Naive B cell (primary cell): ENCODE measurements around the gene LGALS9. TPM values are rescaled to one million over a fixed set of nuclear protein-coding genes. Genes with fewer than 3 reads are reported as not detected.
"Not testable (repeated sequence)": the region's sequence is repeated elsewhere in the genome, so short reads cannot be mapped to it uniquely, and the experiment has no call there.

ENCODE experiments used
- ATAC-seq, 2 donors: fragments of 150-1000 bp; cut with Tn5 transposase; 2 replicates each; pipeline ENCODE4 v1.10.0; 2021; ENCODE audit warnings: low read depth in 2 of 2, mild to moderate bottlenecking in 2 of 2, moderate library complexity in 2 of 2
- DNase-seq: peaks from one replicate; pipeline ENCODE4 v3.0.0; 2022
- H3K27ac Mint-ChIP-seq, 6 donors: one replicate each; pipeline ENCODE4 v1.8.0; 2020 to 2022; ENCODE audit warnings: mild to moderate bottlenecking in 6 of 6, mixed read lengths in 6 of 6, moderate library complexity in 5 of 6, inconsistent platforms in 2 of 6
- H3K27me3 Mint-ChIP-seq, 3 donors: one replicate each; pipeline ENCODE4 v1.8.0; 2021 to 2022; ENCODE audit warnings: mixed read lengths in 3 of 3, mild to moderate bottlenecking in 1 of 3
- H3K36me3 Mint-ChIP-seq, 2 donors: one replicate each; pipeline ENCODE4 v1.8.0; 2020 to 2022; ENCODE audit warnings: mixed read lengths in 2 of 2, inconsistent platforms in 1 of 2, mild to moderate bottlenecking in 1 of 2
- H3K4me1 Mint-ChIP-seq, 3 donors: one replicate each; pipeline ENCODE4 v1.8.0; 2020 to 2022; ENCODE audit warnings: mixed read lengths in 3 of 3, inconsistent platforms in 1 of 3, mild to moderate bottlenecking in 1 of 3, moderate library complexity in 1 of 3
- H3K4me3 Mint-ChIP-seq, 8 donors: one replicate each; pipeline ENCODE4 v1.8.0; 2020 to 2022; ENCODE audit warnings: mild to moderate bottlenecking in 8 of 8, mixed read lengths in 8 of 8, moderate library complexity in 8 of 8, inconsistent platforms in 2 of 8
- H3K9me3 Mint-ChIP-seq, 7 donors: one replicate each; pipeline ENCODE4 v1.8.0; 2020 to 2022; ENCODE audit warnings: mixed read lengths in 7 of 7, mild to moderate bottlenecking in 5 of 7, inconsistent platforms in 2 of 7, moderate library complexity in 1 of 7
- polyA plus RNA-seq, 6 donors: library from polyadenylated mRNA; unstranded; fragments of 300-500 nt; fragmentation: Illumina TruSeq; gene quantifications; one replicate each; pipeline ENCODE4 v1.2.3, GENCODE V29; 2021; ENCODE audit warnings: low read depth in 6 of 6

LGALS9 gene
- polyA plus RNA-seq, 6 donors from 2014 or later = 70.6 to 109 (median 91.5) TPM

GRCh38 chr17:27654136-27654535 lies 23.1 kb downstream of the LGALS9 start:
- ATAC-seq (no peak), DNase-seq (no peak)
- Mint-ChIP-seq H3K27me3 (peaks cover 0 to 8% (median 0%) of the 10 kb centered on the region in 3 donors), H3K4me3 (no peak overlapping the region), H3K27ac (no peak overlapping the region), H3K4me1 (peaks cover 5 to 14% (median 6%) of the 10 kb centered on the region in 3 donors), H3K36me3 (no peaks in the 10 kb centered on the region), H3K9me3 (no peaks in the 10 kb centered on the region)

DNA sequence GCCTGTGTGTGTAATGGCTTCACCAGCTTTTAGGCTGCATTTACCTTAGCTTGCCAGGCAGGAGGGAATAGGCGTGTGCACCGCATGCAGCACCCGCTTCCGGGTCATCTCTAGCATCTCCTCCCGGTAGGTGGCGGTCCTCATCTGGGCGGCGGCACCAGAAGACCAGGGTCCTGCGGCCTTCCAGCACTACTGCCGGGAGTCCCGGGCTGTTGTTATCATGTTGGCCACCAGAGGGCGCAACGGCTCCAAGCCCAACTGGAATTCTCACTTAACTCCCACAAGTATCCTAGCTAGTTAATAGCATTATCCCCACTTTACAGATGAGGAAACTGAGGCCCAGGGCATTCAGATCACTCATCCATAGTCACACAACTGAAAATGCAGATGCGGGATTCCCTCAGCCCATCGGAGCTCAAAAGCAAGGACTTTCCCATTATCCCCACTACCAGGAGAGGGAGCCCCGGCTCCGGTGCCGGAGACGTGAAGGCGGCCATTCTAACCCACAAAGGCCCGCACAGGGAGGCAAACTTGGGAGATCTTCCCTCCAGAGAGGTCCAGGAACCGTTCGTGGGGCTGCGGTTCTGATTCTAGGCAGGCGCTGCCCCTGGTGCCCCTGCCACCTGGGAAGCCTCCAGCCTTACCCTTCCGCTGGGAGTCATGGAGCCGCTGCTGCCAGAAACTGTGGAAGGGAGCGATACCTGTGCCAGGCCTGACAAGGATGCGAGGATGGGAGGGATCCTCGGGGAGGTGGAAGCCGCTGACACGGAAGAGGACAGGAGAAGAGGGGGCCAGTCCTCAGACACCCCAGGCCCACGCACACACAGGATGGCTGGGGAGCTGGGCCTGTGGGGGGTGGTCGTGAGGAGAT lies 23.9 kb downstream of the LGALS9 start:
- Mint-ChIP-seq H3K9me3 (no peaks in the 10 kb centered on the region), H3K4me3 (peak overlapping the region in 1 of 8 donors; percentile 35), H3K4me1 (peaks cover 5 to 14% (median 6%) of the 10 kb centered on the region in 3 donors), H3K27ac (peak overlapping the region in 1 of 6 donors; percentile 27), H3K36me3 (no peaks in the 10 kb centered on the region), H3K27me3 (peaks cover 0 to 13% (median 0%) of the 10 kb centered on the region in 3 donors)
- peak; percentile 79 to 81 for ATAC-seq
- peak; percentile 55 for DNase-seq

DNA sequence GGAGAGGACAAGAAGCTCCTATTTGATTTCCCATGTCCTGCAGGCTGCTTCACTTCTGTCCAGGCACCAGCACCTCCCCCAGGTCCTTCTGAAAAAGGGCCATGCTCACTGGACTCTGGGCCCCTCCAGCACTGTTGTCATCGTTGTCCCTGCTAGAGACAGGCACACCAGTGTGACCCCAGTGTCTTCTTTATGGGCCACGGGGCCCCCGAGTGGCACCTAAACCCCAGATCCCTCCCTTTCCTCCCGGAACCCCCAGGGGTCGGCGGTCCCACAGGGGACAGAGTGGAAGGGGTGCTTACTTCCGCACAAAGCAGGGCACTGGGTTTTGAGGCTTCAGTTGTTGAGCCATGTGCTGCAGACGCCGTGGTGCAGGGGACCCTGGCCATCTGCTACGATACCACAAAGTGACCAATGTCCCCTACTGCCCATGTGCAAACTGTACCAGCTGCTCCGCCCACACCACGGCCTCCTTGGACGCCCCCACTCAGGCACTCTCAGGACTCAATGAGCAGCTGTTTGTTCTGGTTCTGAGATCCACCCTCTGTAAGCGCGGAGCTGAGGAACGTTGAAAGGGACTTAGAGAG lies 24.6 kb downstream of the LGALS9 start:
- peaks cover 5 to 14% (median 6%) of the 10 kb centered on the region in 3 donors for H3K4me1 Mint-ChIP-seq
- not testable (repeated sequence) for DNase-seq, ATAC-seq, H3K4me3 Mint-ChIP-seq, H3K36me3 Mint-ChIP-seq, H3K27ac Mint-ChIP-seq, H3K9me3 Mint-ChIP-seq
- peaks cover 0 to 13% (median 0%) of the 10 kb centered on the region in 3 donors for H3K27me3 Mint-ChIP-seq

GRCh38 chr17:27656620-27657019 lies 25.6 kb downstream of the LGALS9 start:
- Mint-ChIP-seq H3K4me1 (peaks cover 5 to 10% (median 6%) of the 10 kb centered on the region in 3 donors), H3K27me3 (peaks cover 0 to 13% (median 0%) of the 10 kb centered on the region in 3 donors)
- H3K36me3 Mint-ChIP-seq, ATAC-seq, H3K9me3 Mint-ChIP-seq, H3K4me3 Mint-ChIP-seq, H3K27ac Mint-ChIP-seq, DNase-seq: not testable (repeated sequence)

- no peak overlapping the region for H3K4me3 Mint-ChIP-seq
- ATAC-seq (no peak), DNase-seq (no peak)
- H3K27me3 Mint-ChIP-seq = peaks cover 0 to 18% (median 7%) of the 10 kb centered on the region in 3 donors
- H3K9me3 Mint-ChIP-seq = no peaks in the 10 kb centered on the region
- H3K36me3 Mint-ChIP-seq = no peaks in the 10 kb centered on the region
- H3K27ac Mint-ChIP-seq = no peak overlapping the region
- H3K4me1 Mint-ChIP-seq = peaks cover 5 to 9% (median 6%) of the 10 kb centered on the region in 3 donors
Measured at GRCh38 chr17:27657620-27658019, 26.6 kb downstream of the LGALS9 start.

DNA sequence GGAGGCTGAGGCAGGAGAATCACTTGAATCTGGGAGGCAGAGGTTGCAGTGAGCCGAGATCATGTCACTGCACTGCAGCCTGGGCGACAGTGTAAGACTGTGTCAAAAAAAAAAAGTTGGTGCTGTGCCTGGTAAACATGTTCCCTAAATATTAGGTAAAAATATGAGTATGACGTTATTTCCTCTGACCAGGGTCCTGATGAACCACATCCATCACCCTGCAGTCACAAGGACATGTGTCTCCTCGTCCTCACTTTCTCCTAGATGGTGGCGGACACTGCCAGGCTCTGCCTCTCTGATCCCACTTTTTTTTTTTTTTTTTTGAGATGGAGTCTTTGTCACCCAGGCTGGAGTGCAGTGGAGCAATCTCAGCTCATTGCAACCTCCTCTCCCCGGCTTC lies 28.7 kb downstream of the LGALS9 start:
- ATAC-seq (no peak), DNase-seq (no peak)
- Mint-ChIP-seq H3K9me3 (no peaks in the 10 kb centered on the region), H3K4me1 (peaks cover 2 to 3% (median 2%) of the 10 kb centered on the region in 3 donors), H3K36me3 (no peaks in the 10 kb centered on the region), H3K27me3 (peaks cover 0 to 16% (median 9%) of the 10 kb centered on the region in 3 donors), H3K27ac (no peak overlapping the region), H3K4me3 (peak overlapping the region in 1 of 8 donors; percentile 33)

- no peak for ATAC-seq
- Mint-ChIP-seq H3K4me1 (no peaks in the 10 kb centered on the region), H3K9me3 (no peaks in the 10 kb centered on the region)
Measured at GRCh38 chr17:27660436-27660835, 29.4 kb downstream of the LGALS9 start.

GRCh38 chr17:27663936-27664605 lies 33.1 kb downstream of the LGALS9 start:
- DNase-seq (no peak), ATAC-seq (no peak)
- Mint-ChIP-seq H3K4me3 (no peak overlapping the region), H3K27me3 (peaks cover 0 to 16% (median 9%) of the 10 kb centered on the region in 3 donors), H3K9me3 (no peaks in the 10 kb centered on the region), H3K36me3 (no peaks in the 10 kb centered on the region), H3K27ac (no peak overlapping the region), H3K4me1 (no peaks in the 10 kb centered on the region)

More at GRCh38 chr17:27660436-27660835, 29.4 kb downstream of the LGALS9 start:
- Mint-ChIP-seq H3K27me3 (peaks cover 0 to 13% (median 9%) of the 10 kb centered on the region in 3 donors), H3K36me3 (no peaks in the 10 kb centered on the region), H3K27ac (no peak overlapping the region), H3K4me3 (no peak overlapping the region)
- no peak for DNase-seq

GRCh38 chr17:27664606-27664965 lies 33.6 kb downstream of the LGALS9 start:
- Mint-ChIP-seq H3K4me1 (no peaks in the 10 kb centered on the region), H3K27ac (no peak overlapping the region), H3K27me3 (peaks cover 0 to 16% (median 9%) of the 10 kb centered on the region in 3 donors), H3K4me3 (no peak overlapping the region), H3K9me3 (no peaks in the 10 kb centered on the region), H3K36me3 (no peaks in the 10 kb centered on the region)
- DNase-seq (no peak), ATAC-seq (no peak)

- no peaks in the 10 kb centered on the region for H3K4me1 Mint-ChIP-seq
- H3K9me3 Mint-ChIP-seq = no peaks in the 10 kb centered on the region
- peaks cover 0 to 16% (median 9%) of the 10 kb centered on the region in 3 donors for H3K27me3 Mint-ChIP-seq
- no peak for ATAC-seq
- no peak for DNase-seq
- no peak overlapping the region for H3K27ac Mint-ChIP-seq
- no peak overlapping the region for H3K4me3 Mint-ChIP-seq
- H3K36me3 Mint-ChIP-seq = no peaks in the 10 kb centered on the region
Measured at GRCh38 chr17:27665549-27665948, 34.6 kb downstream of the LGALS9 start.

DNA sequence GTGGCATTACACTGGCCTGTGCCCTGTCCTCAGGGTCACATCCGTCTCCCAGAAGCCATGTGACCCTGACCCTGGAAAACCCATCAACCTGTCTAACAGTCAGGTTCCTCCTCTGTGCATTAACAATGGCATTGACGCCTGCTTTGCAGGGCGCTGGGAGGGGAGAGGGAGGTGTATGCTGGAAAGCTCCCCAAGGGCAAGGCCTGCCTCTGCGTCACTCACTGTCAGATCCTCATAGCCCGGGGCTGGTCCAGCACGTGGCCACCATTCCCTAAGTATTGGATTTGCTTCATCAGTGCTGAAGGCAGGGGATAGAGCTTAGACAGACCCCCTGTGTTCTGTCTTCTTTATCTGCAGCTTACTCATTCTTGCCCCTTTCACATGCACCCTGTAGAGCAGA lies 35.3 kb downstream of the LGALS9 start:
- ATAC-seq, H3K4me3 Mint-ChIP-seq, H3K9me3 Mint-ChIP-seq, H3K36me3 Mint-ChIP-seq, DNase-seq, H3K27ac Mint-ChIP-seq, H3K4me1 Mint-ChIP-seq: not testable (repeated sequence)
- H3K27me3 Mint-ChIP-seq = peaks cover 0 to 23% (median 9%) of the 10 kb centered on the region in 3 donors

DNA sequence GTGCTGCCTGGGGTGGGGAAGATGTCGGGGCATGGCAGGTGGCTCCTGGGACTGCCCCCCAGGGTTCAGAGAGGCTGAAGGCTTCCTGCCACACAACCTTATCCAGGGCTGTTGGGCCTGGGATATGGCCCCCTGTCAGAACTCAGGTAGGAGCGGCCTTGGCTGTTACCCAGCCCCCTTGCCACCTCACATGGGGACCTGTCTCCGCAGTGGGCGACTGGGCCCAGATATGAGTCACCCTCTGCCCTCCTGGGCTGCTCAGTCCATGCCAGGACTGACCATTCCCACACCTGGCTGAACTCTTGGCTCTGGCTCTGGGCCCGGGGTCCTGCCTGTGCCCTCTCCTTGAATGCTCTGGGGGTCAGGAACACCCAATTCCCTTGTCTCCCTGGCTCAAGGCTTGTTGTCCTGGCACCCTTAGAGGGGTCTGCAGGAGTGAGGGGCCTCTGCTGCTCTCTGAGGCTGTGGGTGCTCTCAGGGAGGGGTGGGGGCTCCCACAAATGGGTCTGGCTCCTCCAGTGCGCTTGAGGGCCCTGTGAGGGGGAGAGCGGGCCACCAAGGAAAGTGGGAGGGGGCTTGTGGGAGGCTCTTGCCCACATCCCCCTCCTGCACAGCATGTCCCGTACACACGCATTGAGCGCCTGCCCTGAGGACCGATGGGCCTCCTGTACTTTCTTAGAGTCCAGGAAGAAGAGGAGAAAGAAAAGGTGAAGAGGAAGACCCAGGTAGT lies 36.0 kb downstream of the LGALS9 start:
- no peak for ATAC-seq
- H3K4me1 Mint-ChIP-seq = no peaks in the 10 kb centered on the region

More for the DNA sequence above, 36.0 kb downstream of the LGALS9 start:
- Mint-ChIP-seq H3K9me3 (no peaks in the 10 kb centered on the region), H3K27ac (no peak overlapping the region), H3K36me3 (no peaks in the 10 kb centered on the region), H3K27me3 (peaks cover 0 to 29% (median 8%) of the 10 kb centered on the region in 3 donors), H3K4me3 (no peak overlapping the region)
- DNase-seq = no peak
